Omental fat pad (tissue), 4 donors: Measurements from ENCODE around the gene UBE3D. TPM values are rescaled to one million over a fixed set of nuclear protein-coding genes. Genes with fewer than 3 reads are reported as not detected.

Experiments
- ATAC-seq: fragments of 150-250 bp; one replicate; pipeline ENCODE4 v1.9.1; 2016; ENCODE audit warnings: mild to moderate bottlenecking, moderate library complexity; ENCODE audit not compliant: low FRiP score
- DNase-seq: peaks from one replicate; pipeline ENCODE4 v3.0.0-alpha.2; 2019; ENCODE audit warnings: low spot score
- CTCF ChIP-seq, 3 donors: fragments of 450-650 bp; IDR thresholded peaks; one replicate each; pipeline ENCODE4 v1.5.1; 2016 to 2017; ENCODE audit warnings: antibody characterized with exemption in 3 of 3, mild to moderate bottlenecking in 3 of 3, moderate library complexity in 2 of 3
- total RNA-seq, 4 donors: library from RNA; depleted of rRNA; stranded (reverse); fragments of >200 nt; gene quantifications; one replicate each; pipeline ENCODE4 v1.1.0, GENCODE V29; 2016

UBE3D gene
- total RNA-seq, 4 donors from 2014 or later: 6.1 to 17.5 (median 7.5) TPM

GRCh38 chr6:82921258-82921657 lies 144.4 kb downstream of the UBE3D start:
- no peak for ATAC-seq
- no peak for TF ChIP-seq CTCF (IDR thresholded peaks at IDR 0.05)
- DNase-seq: no peak

- DNase-seq (no peak), ATAC-seq (no peak)
- no peak for TF ChIP-seq CTCF (IDR thresholded peaks at IDR 0.05)
Observed at GRCh38 chr6:82917346-82918064, 148.1 kb downstream of the UBE3D start.

GRCh38 chr6:82915666-82916065 lies 150.0 kb downstream of the UBE3D start:
- ATAC-seq (no peak), DNase-seq (no peak)
- no peak for TF ChIP-seq CTCF (IDR thresholded peaks at IDR 0.05)

GRCh38 chr6:82914511-82914910 lies 151.1 kb downstream of the UBE3D start:
- no peak for TF ChIP-seq CTCF (IDR thresholded peaks at IDR 0.05)
- no peak for ATAC-seq
- DNase-seq: no peak

- DNase-seq (no peak), ATAC-seq (no peak)
- TF ChIP-seq CTCF (IDR thresholded peaks at IDR 0.05): no peak
Observed at GRCh38 chr6:82910820-82911219, 154.8 kb downstream of the UBE3D start.

GRCh38 chr6:82910395-82910794 lies 155.2 kb downstream of the UBE3D start:
- DNase-seq (no peak), ATAC-seq (no peak)
- TF ChIP-seq CTCF (IDR thresholded peaks at IDR 0.05): no peak

- ATAC-seq (no peak), DNase-seq (no peak)
- TF ChIP-seq CTCF (IDR thresholded peaks at IDR 0.05): no peak
Observed at GRCh38 chr6:82909551-82909950, 156.1 kb downstream of the UBE3D start.
